WI38 (cell line): ENCODE data around the gene CLEC4D.

Source experiments
- H3K4me3 ChIP-seq: 2 replicates; pipeline ENCODE4 v1.5.1; 2011; ENCODE audit warnings: low read depth, mild to moderate bottlenecking, control low read depth, low read length
- CTCF ChIP-seq: IDR thresholded peaks from 2 replicates; pipeline ENCODE4 v1.5.1; 2012; ENCODE audit warnings: low read depth, mild to moderate bottlenecking, control low read depth, low read length

CLEC4D gene

GRCh38 chr12:8541562-8541961 lies 28.3 kb downstream of the CLEC4D start:
- TF ChIP-seq CTCF = no peak
- no peak overlapping the region for H3K4me3 ChIP-seq

- H3K4me3 ChIP-seq = no peak overlapping the region
- TF ChIP-seq CTCF = peak; percentile 76
These were observed 31.0 kb downstream of the CLEC4D start for GRCh38 chr12:8544295-8544694.

GRCh38 chr12:8546591-8546990 lies 33.3 kb downstream of the CLEC4D start:
- TF ChIP-seq CTCF = no peak
- H3K4me3 ChIP-seq = no peak overlapping the region

- H3K4me3 ChIP-seq = no peak overlapping the region
- no peak for TF ChIP-seq CTCF
These were observed 34.3 kb downstream of the CLEC4D start for GRCh38 chr12:8547645-8548044.

DNA sequence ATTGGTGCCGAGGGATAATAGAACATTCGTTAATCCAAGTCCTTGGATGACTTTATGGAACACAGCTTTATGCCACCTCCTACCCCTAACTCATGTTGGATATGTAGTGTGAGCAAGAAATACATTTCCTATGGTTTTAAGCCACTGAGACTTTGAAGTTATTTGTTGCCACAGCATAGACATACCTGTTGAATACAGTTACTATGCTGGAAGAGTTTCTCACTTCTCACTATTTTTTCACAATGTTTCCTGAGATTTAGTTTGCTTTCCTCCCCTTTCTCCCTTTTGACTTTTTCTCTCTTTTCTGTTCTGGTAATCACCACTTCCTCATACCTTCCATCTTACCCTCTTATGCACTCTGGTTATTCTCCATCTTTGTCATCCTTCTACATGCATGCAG lies 34.9 kb downstream of the CLEC4D start:
- H3K4me3 ChIP-seq = no peak overlapping the region
- no peak for TF ChIP-seq CTCF

DNA sequence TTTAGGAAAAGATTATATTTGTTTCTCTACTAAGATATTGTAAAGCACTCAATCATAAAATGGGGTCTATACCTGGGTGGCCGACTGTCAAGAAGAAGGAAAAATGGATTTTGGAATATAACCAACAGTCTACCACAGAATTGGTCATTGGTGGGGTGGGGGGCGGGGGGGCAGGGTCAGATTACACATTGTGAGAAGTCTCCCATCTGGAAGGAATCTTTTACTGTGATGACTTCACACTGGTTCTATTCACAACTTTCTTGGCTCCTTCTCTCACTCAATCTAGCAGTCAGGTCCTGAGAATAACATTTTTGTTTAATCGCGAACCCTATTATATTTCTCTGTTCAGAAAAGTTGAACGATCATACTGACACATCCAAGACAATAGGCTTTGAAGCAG lies 36.1 kb downstream of the CLEC4D start:
- H3K4me3 ChIP-seq = no peak overlapping the region
- TF ChIP-seq CTCF = no peak

- no peak for TF ChIP-seq CTCF
- H3K4me3 ChIP-seq = no peak overlapping the region
These were observed 39.9 kb downstream of the CLEC4D start for GRCh38 chr12:8553088-8553627.
